Fibroblast of villous mesenchyme (primary cell): ENCODE data around the gene RPS8. TPM values are rescaled to one million over a fixed set of nuclear protein-coding genes. Genes with fewer than 3 reads are reported as not detected.
"Not testable (repeated sequence)": the region's sequence is repeated elsewhere in the genome, so short reads cannot be mapped to it uniquely, and the experiment has no call there.

Source experiments
- DNase-seq: peaks from one replicate; pipeline ENCODE4 v3.0.0-alpha.2; 2010; ENCODE audit warnings: low read depth
- H3K4me3 ChIP-seq: 2 replicates; pipeline ENCODE4 v1.5.1; 2011; ENCODE audit warnings: low read depth, mild to moderate bottlenecking, low read length
- CTCF ChIP-seq: IDR thresholded peaks from 2 replicates; pipeline ENCODE4 v1.5.1; 2012; ENCODE audit warnings: low read depth, mild to moderate bottlenecking, low read length; ENCODE audit not compliant: insufficient read depth
- small RNA-seq: library from RNA; depleted of rRNA; stranded (forward); fragments of <200 nt; gene quantifications from one replicate; pipeline ENCODE3, GENCODE V24; 2012
- total RNA-seq: library from RNA; depleted of rRNA; stranded (reverse); fragments of >200 nt; gene quantifications from 2 replicates; pipeline ENCODE4 v1.2.3, GENCODE V29; 2012

RPS8 gene
- total RNA-seq, 1 donor = 1,233 TPM

GRCh38 chr1:44822131-44822701 is 46.9 kb downstream of the RPS8 start:
- no peak overlapping the region for H3K4me3 ChIP-seq
- DNase-seq = no peak
- TF ChIP-seq CTCF = no peak

GRCh38 chr1:44822981-44823451 is 47.7 kb downstream of the RPS8 start:
- no peak overlapping the region for H3K4me3 ChIP-seq
- DNase-seq = no peak
- TF ChIP-seq CTCF = no peak

GRCh38 chr1:44824392-44824791 is 49.1 kb downstream of the RPS8 start:
- H3K4me3 ChIP-seq, DNase-seq: not testable (repeated sequence)

GRCh38 chr1:44826375-44827196 is 51.2 kb downstream of the RPS8 start:
- no peak overlapping the region for H3K4me3 ChIP-seq
- no peak for TF ChIP-seq CTCF
- DNase-seq = no peak

- no peak for DNase-seq
- no peak overlapping the region for H3K4me3 ChIP-seq
- no peak for TF ChIP-seq CTCF
Measured at GRCh38 chr1:44827197-44828002, 52.1 kb downstream of the RPS8 start.

GRCh38 chr1:44828003-44828651 is 52.8 kb downstream of the RPS8 start:
- no peak overlapping the region for H3K4me3 ChIP-seq
- no peak for TF ChIP-seq CTCF
- DNase-seq = no peak

Small RNA genes within 50 kb of the gene (small RNA-seq; reads per million reads assigned to genes)
- gene RNU5D-1 (352 reads per million, percentile 98 among the genes with 10 or more reads in this experiment), gene SNORD38A (3,298 reads per million, percentile 99 among the genes with 10 or more reads in this experiment), gene SNORD38B (not detected), gene SNORD46 (27.2 reads per million, percentile 94 among the genes with 10 or more reads in this experiment), gene SNORD55 (not detected)

Other genes with a start within 250 kb of the RPS8 start
- gene TMEM53, start 101.1 kb upstream of the RPS8 start, total RNA-seq = 6.4 and 7.3 TPM in 2 replicates
- gene ARMH1, start 100.8 kb upstream of the RPS8 start, total RNA-seq = 0.32 and 0.43 TPM in 2 replicates
- gene RNU5D-1, start 44.4 kb upstream of the RPS8 start, total RNA-seq = not detected in 2 replicates
- 18.7 and 26.8 TPM in 2 replicates for gene KIF2C, start 35.7 kb upstream of the RPS8 start, total RNA-seq
- gene BEST4, start 12.6 kb downstream of the RPS8 start, total RNA-seq = not detected in 2 replicates
- 44.0 and 44.5 TPM in 2 replicates for gene PLK3, start 24.8 kb downstream of the RPS8 start, total RNA-seq
- under 0.01 TPM in 1 of 2 replicates, not detected in the other for gene DYNLT4, start 31.8 kb downstream of the RPS8 start, total RNA-seq
- 11.6 and 13.0 TPM in 2 replicates for gene BTBD19, start 33.0 kb downstream of the RPS8 start, total RNA-seq
- gene PTCH2, start 67.7 kb downstream of the RPS8 start, total RNA-seq = under 0.01 and 0.32 TPM in 2 replicates
- gene EIF2B3, start 211.1 kb downstream of the RPS8 start, total RNA-seq = 36.7 and 45.3 TPM in 2 replicates
- gene HECTD3, start 235.8 kb downstream of the RPS8 start, total RNA-seq = 20.3 and 25.1 TPM in 2 replicates
- 136 and 179 TPM in 2 replicates for gene UROD, start 236.7 kb downstream of the RPS8 start, total RNA-seq